Parathyroid adenoma (tissue), 2 donors: ENCODE measurements around the gene ZC3H14.

Source experiments
- H2AFZ ChIP-seq: fragments of 300-600 bp; sonication (generic); one replicate; pipeline ENCODE4 v1.7.0; 2017; ENCODE audit warnings: antibody characterized with exemption, mild to moderate bottlenecking
- H3K27ac ChIP-seq: fragments of 300-600 bp; sonication (generic); one replicate; pipeline ENCODE4 v1.7.0; 2017
- H3K27me3 ChIP-seq: fragments of 300-600 bp; sonication (generic); one replicate; pipeline ENCODE4 v1.7.0; 2017; ENCODE audit warnings: low read length; ENCODE audit not compliant: control insufficient read depth, insufficient read depth
- H3K36me3 ChIP-seq: fragments of 300-600 bp; sonication (generic); one replicate; pipeline ENCODE4 v1.7.0; 2017; ENCODE audit warnings: low read length; ENCODE audit not compliant: control insufficient read depth, insufficient read depth
- H3K4me1 ChIP-seq: fragments of 300-600 bp; sonication (generic); one replicate; pipeline ENCODE4 v1.7.0; 2017; ENCODE audit warnings: control low read depth
- H3K4me2 ChIP-seq: fragments of 300-600 bp; sonication (generic); one replicate; pipeline ENCODE4 v1.7.0; 2017; ENCODE audit warnings: low read length
- H3K4me3 ChIP-seq: fragments of 300-600 bp; sonication (generic); one replicate; pipeline ENCODE4 v1.7.0; 2017; ENCODE audit warnings: low read depth, low read length
- H3K79me2 ChIP-seq: fragments of 300-600 bp; sonication (generic); one replicate; pipeline ENCODE4 v1.7.0; 2017; ENCODE audit warnings: control low read depth
- H3K9ac ChIP-seq: fragments of 300-600 bp; sonication (generic); one replicate; pipeline ENCODE4 v1.7.0; 2017; ENCODE audit warnings: mild to moderate bottlenecking
- H3K9me3 ChIP-seq: fragments of 300-600 bp; sonication (generic); one replicate; pipeline ENCODE4 v1.7.0; 2017; ENCODE audit warnings: low read length; ENCODE audit not compliant: control insufficient read depth
- TF ChIP-seq, protein P1 (sequence below): fragments of 300-600 bp; sonication (generic); IDR thresholded peaks from one replicate; pipeline ENCODE4 v1.7.0; 2017; ENCODE audit warnings: antibody characterized with exemption, mild to moderate bottlenecking
- donor health status: primary hyperparathyroidism.

The ZC3H14 gene

GRCh38 chr14:88535149-88535548 lies 27.7 kb upstream of the ZC3H14 start:
- H3K4me1 ChIP-seq, result peaks cover 15% of the 10 kb centered on the region
- peaks cover 6% of the 10 kb centered on the region for H3K79me2 ChIP-seq
- TF ChIP-seq, protein P1, sequence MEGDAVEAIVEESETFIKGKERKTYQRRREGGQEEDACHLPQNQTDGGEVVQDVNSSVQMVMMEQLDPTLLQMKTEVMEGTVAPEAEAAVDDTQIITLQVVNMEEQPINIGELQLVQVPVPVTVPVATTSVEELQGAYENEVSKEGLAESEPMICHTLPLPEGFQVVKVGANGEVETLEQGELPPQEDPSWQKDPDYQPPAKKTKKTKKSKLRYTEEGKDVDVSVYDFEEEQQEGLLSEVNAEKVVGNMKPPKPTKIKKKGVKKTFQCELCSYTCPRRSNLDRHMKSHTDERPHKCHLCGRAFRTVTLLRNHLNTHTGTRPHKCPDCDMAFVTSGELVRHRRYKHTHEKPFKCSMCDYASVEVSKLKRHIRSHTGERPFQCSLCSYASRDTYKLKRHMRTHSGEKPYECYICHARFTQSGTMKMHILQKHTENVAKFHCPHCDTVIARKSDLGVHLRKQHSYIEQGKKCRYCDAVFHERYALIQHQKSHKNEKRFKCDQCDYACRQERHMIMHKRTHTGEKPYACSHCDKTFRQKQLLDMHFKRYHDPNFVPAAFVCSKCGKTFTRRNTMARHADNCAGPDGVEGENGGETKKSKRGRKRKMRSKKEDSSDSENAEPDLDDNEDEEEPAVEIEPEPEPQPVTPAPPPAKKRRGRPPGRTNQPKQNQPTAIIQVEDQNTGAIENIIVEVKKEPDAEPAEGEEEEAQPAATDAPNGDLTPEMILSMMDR, result no peak
- H3K36me3 ChIP-seq, result no peaks in the 10 kb centered on the region
- no peak overlapping the region for H3K9ac ChIP-seq
- no peaks in the 10 kb centered on the region for H3K27me3 ChIP-seq
- no peak overlapping the region for H2AFZ ChIP-seq
- no peaks in the 10 kb centered on the region for H3K9me3 ChIP-seq
- no peak overlapping the region for H3K4me3 ChIP-seq
- H3K27ac ChIP-seq, result no peak overlapping the region
- H3K4me2 ChIP-seq, result no peak overlapping the region

GRCh38 chr14:88535813-88536212 lies 27.0 kb upstream of the ZC3H14 start:
- H3K4me3 ChIP-seq, result no peak overlapping the region
- peaks cover 15% of the 10 kb centered on the region for H3K4me1 ChIP-seq
- H3K79me2 ChIP-seq, result peaks cover 13% of the 10 kb centered on the region
- H3K9me3 ChIP-seq, result no peaks in the 10 kb centered on the region
- no peak overlapping the region for H3K9ac ChIP-seq
- no peaks in the 10 kb centered on the region for H3K36me3 ChIP-seq
- H3K27me3 ChIP-seq, result no peaks in the 10 kb centered on the region
- H3K4me2 ChIP-seq, result no peak overlapping the region
- no peak overlapping the region for H2AFZ ChIP-seq
- TF ChIP-seq, protein P1, result no peak
- no peak overlapping the region for H3K27ac ChIP-seq

GRCh38 chr14:88541324-88541723 lies 21.5 kb upstream of the ZC3H14 start:
- H2AFZ ChIP-seq, result no peak overlapping the region
- TF ChIP-seq, protein P1, result no peak
- no peak overlapping the region for H3K27ac ChIP-seq
- H3K36me3 ChIP-seq, result no peaks in the 10 kb centered on the region
- H3K4me1 ChIP-seq, result peaks cover 14% of the 10 kb centered on the region
- peaks cover 18% of the 10 kb centered on the region for H3K79me2 ChIP-seq
- H3K4me2 ChIP-seq, result no peak overlapping the region
- no peak overlapping the region for H3K4me3 ChIP-seq
- no peaks in the 10 kb centered on the region for H3K27me3 ChIP-seq
- H3K9me3 ChIP-seq, result no peaks in the 10 kb centered on the region
- no peak overlapping the region for H3K9ac ChIP-seq

- no peaks in the 10 kb centered on the region for H3K36me3 ChIP-seq
- H3K27me3 ChIP-seq, result no peaks in the 10 kb centered on the region
- peaks cover 18% of the 10 kb centered on the region for H3K79me2 ChIP-seq
- peak overlapping the region; percentile 7 for H3K4me2 ChIP-seq
- no peak overlapping the region for H3K27ac ChIP-seq
- peaks cover 3% of the 10 kb centered on the region for H3K4me1 ChIP-seq
- TF ChIP-seq, protein P1, result no peak
- no peak overlapping the region for H3K9ac ChIP-seq
- H3K9me3 ChIP-seq, result no peaks in the 10 kb centered on the region
- no peak overlapping the region for H2AFZ ChIP-seq
- no peak overlapping the region for H3K4me3 ChIP-seq
These were observed 19.7 kb upstream of the ZC3H14 start for GRCh38 chr14:88542857-88543795.
